Measurements from ENCODE around the gene RER1. TPM values are rescaled to one million over a fixed set of nuclear protein-coding genes. Genes with fewer than 3 reads are reported as not detected.

Gene RER1
- total RNA-seq, 4 donors from 2014 or later = 51.1 to 60.5 (median 55.4) TPM

- Histone ChIP-seq H3K9me3 (no peaks in the 10 kb centered on the region), H3K4me3 (no peak overlapping the region), H3K27ac (no peak overlapping the region), H3K4me1 (peaks cover 0 to 5% of the 10 kb centered on the region in 2 donors), H3K27me3 (no peaks in the 10 kb centered on the region), H3K36me3 (no peaks in the 10 kb centered on the region)
- ATAC-seq (no peak), DNase-seq (no peak)
- in situ Hi-C loops (cut with MboI; ENCODE audit: low sequenced_read_pairs in 4 of 4) = no loop called here
- intact Hi-C loops (cut with DNase I; ENCODE audit: low total_unique reads) = no loop called here
- TF ChIP-seq CTCF (IDR thresholded peaks at IDR 0.05 in 4 of 5, conservative IDR thresholded peaks at IDR 0.05 in 1 of 5) (no peak), POLR2A (IDR thresholded peaks at IDR 0.05) (no peak)
These were observed 13.7 kb upstream of the RER1 start for GRCh38 chr1:2377751-2378440.

GRCh38 chr1:2378441-2378851, 13.2 kb upstream of the RER1 start:
- Histone ChIP-seq H3K9me3 (no peaks in the 10 kb centered on the region), H3K4me1 (peaks cover 0 to 5% of the 10 kb centered on the region in 2 donors), H3K4me3 (no peak overlapping the region), H3K36me3 (no peaks in the 10 kb centered on the region), H3K27ac (no peak overlapping the region), H3K27me3 (no peaks in the 10 kb centered on the region)
- intact Hi-C loops (cut with DNase I; ENCODE audit: low total_unique reads) (no loop called here), in situ Hi-C loops (cut with MboI; ENCODE audit: low sequenced_read_pairs in 4 of 4) (no loop called here)
- DNase-seq (no peak), ATAC-seq (no peak)
- no peak for TF ChIP-seq CTCF (IDR thresholded peaks at IDR 0.05 in 4 of 5, conservative IDR thresholded peaks at IDR 0.05 in 1 of 5)
- TF ChIP-seq POLR2A (IDR thresholded peaks at IDR 0.05) = no peak

- Histone ChIP-seq H3K9me3 (no peaks in the 10 kb centered on the region), H3K4me3 (no peak overlapping the region), H3K4me1 (peaks cover 0 to 5% of the 10 kb centered on the region in 2 donors), H3K27ac (no peak overlapping the region), H3K36me3 (no peaks in the 10 kb centered on the region), H3K27me3 (no peaks in the 10 kb centered on the region)
- intact Hi-C loops (cut with DNase I; ENCODE audit: low total_unique reads) = no loop called here
- DNase-seq (no peak), ATAC-seq (no peak)
- in situ Hi-C loops (cut with MboI; ENCODE audit: low sequenced_read_pairs in 4 of 4) = no loop called here
- TF ChIP-seq CTCF (IDR thresholded peaks at IDR 0.05 in 4 of 5, conservative IDR thresholded peaks at IDR 0.05 in 1 of 5) = no peak
- no peak for TF ChIP-seq POLR2A (IDR thresholded peaks at IDR 0.05)
These were observed 12.5 kb upstream of the RER1 start for GRCh38 chr1:2378956-2379732.

GRCh38 chr1:2379733-2380404, 11.8 kb upstream of the RER1 start:
- DNase-seq = no peak

More at GRCh38 chr1:2379733-2380404, 11.8 kb upstream of the RER1 start:
- in situ Hi-C loops (cut with MboI; ENCODE audit: low sequenced_read_pairs in 4 of 4) = loop anchor here in 1 of 4 donors (10.0 kb wide), 1 partner anchor 185 kb away; the partner anchor contains the start of gene FAAP20
- Histone ChIP-seq H3K4me3 (no peak overlapping the region), H3K27me3 (no peaks in the 10 kb centered on the region), H3K9me3 (no peaks in the 10 kb centered on the region), H3K36me3 (no peaks in the 10 kb centered on the region), H3K4me1 (peaks cover 0 to 5% of the 10 kb centered on the region in 2 donors), H3K27ac (no peak overlapping the region)
- TF ChIP-seq CTCF (IDR thresholded peaks at IDR 0.05 in 4 of 5, conservative IDR thresholded peaks at IDR 0.05 in 1 of 5) = no peak
- TF ChIP-seq POLR2A (IDR thresholded peaks at IDR 0.05) = no peak
- ATAC-seq = no peak
- intact Hi-C loops (cut with DNase I; ENCODE audit: low total_unique reads) = loop anchor here (5.0 kb wide), 2 partner anchors 63 to 248 kb away; no protein-coding TSS in a partner anchor

Data from gastrocnemius medialis (tissue), 4 donors.